Epithelial cell of esophagus (primary cell): ENCODE results near the gene FBP1.
A peak's percentile ranks its signal among the peaks of the same experiment; 100 is the strongest.
"Not testable (repeated sequence)": the region's sequence is repeated elsewhere in the genome, so short reads cannot be mapped to it uniquely, and the experiment has no call there.

ENCODE experiments used
- DNase-seq: peaks from one replicate; pipeline ENCODE4 v3.0.0; 2010; ENCODE audit warnings: low read depth
- H3K4me3 ChIP-seq: 2 replicates; pipeline ENCODE4 v1.5.1; 2011; ENCODE audit warnings: mild to moderate bottlenecking, low read length, control low read depth
- CTCF ChIP-seq: IDR thresholded peaks from 2 replicates; pipeline ENCODE4 v1.5.1; 2011; ENCODE audit warnings: low read depth, mild to moderate bottlenecking, low read length, control low read depth, inconsistent platforms; ENCODE audit not compliant: insufficient read depth; ENCODE audit errors: missing control alignments

The FBP1 gene

GRCh38 chr9:94599102-94599501 is 40.2 kb downstream of the FBP1 start:
- no peak overlapping the region for H3K4me3 ChIP-seq
- DNase-seq: no peak
- TF ChIP-seq CTCF: no peak

- no peak within 1 kb of the TSS for H3K4me3 ChIP-seq
- no peak for TF ChIP-seq CTCF
- no peak for DNase-seq
Observed at GRCh38 chr9:94593459-94594345, 45.6 kb downstream of the FBP1 start, which contains the start of gene FBP2. Gene FBP2, minus strand, starts transcription at chr9:94593824. Its CDS starts 98 bp downstream, at chr9:94593726.

GRCh38 chr9:94592683-94593082 is 46.6 kb downstream of the FBP1 start:
- not testable (repeated sequence) for H3K4me3 ChIP-seq, DNase-seq

GRCh38 chr9:94591876-94592275 is 47.4 kb downstream of the FBP1 start:
- no peak for DNase-seq
- TF ChIP-seq CTCF: no peak
- H3K4me3 ChIP-seq: no peak overlapping the region

- DNase-seq, H3K4me3 ChIP-seq: not testable (repeated sequence)
Observed at GRCh38 chr9:94591046-94591545, 48.2 kb downstream of the FBP1 start.

- TF ChIP-seq CTCF: no peak
- H3K4me3 ChIP-seq: no peak overlapping the region
- no peak for DNase-seq
Observed at GRCh38 chr9:94588681-94589080, 50.6 kb downstream of the FBP1 start.

GRCh38 chr9:94586814-94587213 is 52.5 kb downstream of the FBP1 start:
- H3K4me3 ChIP-seq: no peak overlapping the region
- peak; percentile 50 for DNase-seq
- no peak for TF ChIP-seq CTCF

- TF ChIP-seq CTCF: no peak
- no peak overlapping the region for H3K4me3 ChIP-seq
- no peak for DNase-seq
Observed at GRCh38 chr9:94586316-94586715, 53.0 kb downstream of the FBP1 start.
